Measurements from ENCODE around the gene WDR33.

WDR33 gene

DNA sequence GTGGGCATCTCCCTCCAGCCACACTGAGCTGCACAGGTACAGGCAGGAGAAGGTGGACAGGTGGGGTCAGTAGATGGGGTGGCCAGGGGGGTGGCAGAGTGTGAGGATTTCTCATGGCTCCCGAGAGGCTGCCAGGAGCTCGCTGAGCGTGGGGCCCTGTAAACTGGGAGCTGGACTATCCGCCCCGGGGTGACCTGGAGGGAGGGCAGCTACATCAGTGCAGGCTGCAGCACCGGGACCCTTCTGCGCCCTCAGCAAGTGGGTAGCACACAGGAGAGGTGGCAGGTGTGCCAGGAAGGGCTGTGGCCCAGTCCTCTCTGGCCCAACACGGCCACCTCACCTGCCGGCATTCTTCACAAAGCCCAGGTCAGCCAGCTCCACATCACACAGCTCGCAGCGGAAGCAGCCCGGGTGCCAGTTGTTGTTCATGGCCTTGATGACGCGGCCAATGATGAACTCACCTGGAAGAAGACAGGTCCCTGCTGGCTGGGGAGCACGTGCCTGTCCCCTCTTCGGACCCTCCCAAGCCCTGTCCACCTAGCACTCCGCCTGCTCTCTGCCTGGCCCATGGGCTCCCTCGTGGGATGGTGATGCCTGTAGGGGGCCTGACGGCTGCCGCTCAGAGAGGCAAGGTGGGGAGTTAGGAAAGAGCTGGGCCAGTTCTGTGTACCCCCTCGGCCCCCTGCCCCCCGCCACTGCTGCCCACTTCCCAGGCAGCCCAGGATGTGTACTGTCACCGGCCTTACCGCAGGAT is 156.7 kb downstream of the WDR33 start (continued):
- TF ChIP-seq ZNF280D (tag by site-specific recombination; IDR thresholded peaks at IDR 0.05) (no peak), TCF7L2 (IDR thresholded peaks at IDR 0.05; ENCODE audit: borderline replicate concordance, low read depth, low read length) (no peak)

DNA sequence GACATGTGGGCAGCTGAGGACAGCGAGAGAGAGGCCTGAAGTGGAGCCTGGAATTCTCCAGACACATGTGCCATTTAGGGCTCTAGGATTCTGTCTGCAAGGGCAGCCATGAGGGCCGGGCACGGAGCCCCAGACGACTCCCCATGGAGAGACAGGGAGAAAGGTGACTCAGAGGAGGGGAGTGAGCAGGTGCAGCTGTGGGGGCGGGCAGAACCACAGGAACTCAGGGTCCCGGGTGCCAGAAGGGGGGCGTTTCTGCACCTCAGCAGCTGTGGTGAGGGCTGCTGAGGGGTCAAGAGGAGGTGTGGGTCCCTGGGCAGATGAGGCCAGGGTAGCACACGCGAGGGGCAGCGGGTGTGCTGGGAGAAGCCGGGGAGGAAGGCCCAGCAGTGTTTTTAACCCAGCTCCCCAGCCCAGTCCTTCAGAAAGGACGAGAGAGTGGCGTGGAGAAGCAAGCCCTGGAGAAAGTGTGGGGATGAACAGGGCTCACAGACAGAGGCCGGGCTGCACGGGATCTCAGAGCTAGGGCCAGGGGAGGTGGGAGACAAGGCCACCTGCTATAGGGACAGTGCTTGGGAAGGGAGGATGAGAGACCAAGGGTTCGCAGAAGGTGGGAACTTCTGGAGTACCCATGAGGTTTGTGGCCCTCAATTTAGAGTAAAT is 157.4 kb downstream of the WDR33 start:
- Histone ChIP-seq H3K9me3 (ENCODE audit: control insufficient read depth, insufficient read depth, low read depth, low read length) (no peaks in the 10 kb centered on the region), H3K36me3 (ENCODE audit: control insufficient read depth in 2 of 2, insufficient read depth in 1 of 2, low read length in 2 of 2) (no peaks in the 10 kb centered on the region), H3K4me3 (ENCODE audit: low read depth, low read length) (no peak overlapping the region), H3K27ac (ENCODE audit: extremely low read depth, low read depth, low read length) (no peak overlapping the region), H3K4me1 (ENCODE audit: control insufficient read depth, insufficient read depth, low read length) (no peaks in the 10 kb centered on the region)
- CTCF ChIA-PET = interaction anchor here (0.7 to 4.3 kb wide), 4 partner anchors 18 to 272 kb away, joined by 3 to 37 read pairs (median 4); no protein-coding TSS in a partner anchor
- no peak for TF ChIP-seq MYNN (tag by site-specific recombination; IDR thresholded peaks at IDR 0.05; ENCODE audit: borderline replicate concordance)
- TF ChIP-seq ZIC2 (tag by site-specific recombination; IDR thresholded peaks at IDR 0.05) = 0 out of 2 replicates have a peak, but pooled peaks have one; percentile 14
- TF ChIP-seq ZBTB20 (tag by site-specific recombination; IDR thresholded peaks at IDR 0.05) = peak; percentile 45; the same call in 1 of the 2 replicates
- POLR2A ChIA-PET = interaction anchor here (2.0 kb wide), 1 partner anchor 62 kb away, joined by 4 read pairs; no protein-coding TSS in a partner anchor

DNA sequence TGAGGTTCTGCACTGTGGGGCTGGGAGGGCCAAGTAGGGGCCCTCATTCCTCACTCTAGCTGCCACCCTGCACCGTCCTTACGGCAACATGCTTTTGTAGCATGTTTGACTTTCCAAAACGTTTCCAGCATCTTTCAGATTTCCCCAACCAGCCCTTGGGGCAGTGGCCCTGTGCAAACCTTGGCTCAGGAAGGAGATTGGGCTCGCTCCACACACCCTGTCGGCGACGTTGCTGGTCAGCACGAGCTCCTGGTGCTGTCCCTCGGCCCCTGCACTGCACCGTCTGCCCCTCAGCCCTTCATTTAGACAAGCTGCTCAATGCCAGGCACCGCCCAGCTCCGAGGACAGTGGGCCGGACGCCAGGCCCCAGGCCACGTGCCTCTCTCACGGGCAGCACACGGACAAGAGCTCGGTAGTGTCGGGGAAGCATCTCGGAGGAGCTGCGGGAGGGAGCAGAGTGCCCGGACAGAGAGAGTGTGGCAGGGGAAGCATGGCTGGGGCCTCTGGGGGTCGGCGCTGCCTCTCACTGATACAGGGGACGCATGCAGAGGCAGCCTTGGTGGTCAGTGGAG is 158.1 kb downstream of the WDR33 start:
- H3K4me1 ChIP-seq (ENCODE audit: control insufficient read depth, insufficient read depth, low read length) = no peaks in the 10 kb centered on the region
- no peak overlapping the region for H3K27ac ChIP-seq (ENCODE audit: extremely low read depth, low read depth, low read length)
- ChIA-PET CTCF (interaction anchor here (0.7 to 4.3 kb wide), 3 partner anchors 18 to 273 kb away, joined by 3 to 37 read pairs (median 4); no protein-coding TSS in a partner anchor), POLR2A (no interaction called here)
- no peak overlapping the region for H3K4me3 ChIP-seq (ENCODE audit: low read depth, low read length)
- TF ChIP-seq ZNF837 (tag by site-specific recombination; IDR thresholded peaks at IDR 0.05) = no peak
- TF ChIP-seq PATZ1 (tag by site-specific recombination; IDR thresholded peaks at IDR 0.05) = no peak
- TF ChIP-seq KLF7 (tag by site-specific recombination; IDR thresholded peaks at IDR 0.05; ENCODE audit: borderline replicate concordance) = no peak
- TF ChIP-seq, protein P1, sequence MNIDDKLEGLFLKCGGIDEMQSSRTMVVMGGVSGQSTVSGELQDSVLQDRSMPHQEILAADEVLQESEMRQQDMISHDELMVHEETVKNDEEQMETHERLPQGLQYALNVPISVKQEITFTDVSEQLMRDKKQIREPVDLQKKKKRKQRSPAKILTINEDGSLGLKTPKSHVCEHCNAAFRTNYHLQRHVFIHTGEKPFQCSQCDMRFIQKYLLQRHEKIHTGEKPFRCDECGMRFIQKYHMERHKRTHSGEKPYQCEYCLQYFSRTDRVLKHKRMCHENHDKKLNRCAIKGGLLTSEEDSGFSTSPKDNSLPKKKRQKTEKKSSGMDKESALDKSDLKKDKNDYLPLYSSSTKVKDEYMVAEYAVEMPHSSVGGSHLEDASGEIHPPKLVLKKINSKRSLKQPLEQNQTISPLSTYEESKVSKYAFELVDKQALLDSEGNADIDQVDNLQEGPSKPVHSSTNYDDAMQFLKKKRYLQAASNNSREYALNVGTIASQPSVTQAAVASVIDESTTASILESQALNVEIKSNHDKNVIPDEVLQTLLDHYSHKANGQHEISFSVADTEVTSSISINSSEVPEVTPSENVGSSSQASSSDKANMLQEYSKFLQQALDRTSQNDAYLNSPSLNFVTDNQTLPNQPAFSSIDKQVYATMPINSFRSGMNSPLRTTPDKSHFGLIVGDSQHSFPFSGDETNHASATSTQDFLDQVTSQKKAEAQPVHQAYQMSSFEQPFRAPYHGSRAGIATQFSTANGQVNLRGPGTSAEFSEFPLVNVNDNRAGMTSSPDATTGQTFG (tag by site-specific recombination; IDR thresholded peaks at IDR 0.05; ENCODE audit: borderline replicate concordance) = no peak
- TF ChIP-seq ZNF510 (tag by site-specific recombination; IDR thresholded peaks at IDR 0.05; ENCODE audit: insufficient replicate concordance) = no peak
- no peak for TF ChIP-seq SP3 (tag by site-specific recombination; IDR thresholded peaks at IDR 0.05)
- no peak for TF ChIP-seq GLIS1 (tag by site-specific recombination; IDR thresholded peaks at IDR 0.05)
- H3K36me3 ChIP-seq (ENCODE audit: control insufficient read depth in 2 of 2, insufficient read depth in 1 of 2, low read length in 2 of 2) = no peaks in the 10 kb centered on the region
- no peaks in the 10 kb centered on the region for H3K9me3 ChIP-seq (ENCODE audit: control insufficient read depth, insufficient read depth, low read depth, low read length)

Measured in HEK293 (cell line).